GM12864 (cell line): Measurements from ENCODE around the gene OR5AP2.
"Not testable (repeated sequence)": the region's sequence is repeated elsewhere in the genome, so short reads cannot be mapped to it uniquely, and the experiment has no call there.

Experiments used
- DNase-seq: peaks from one replicate; pipeline ENCODE4 v3.0.0-alpha.2; 2011; ENCODE audit warnings: low read depth
- H3K4me3 ChIP-seq: 2 replicates; pipeline ENCODE4 v1.5.1; 2011; ENCODE audit warnings: mild to moderate bottlenecking, low read depth, low read length, control low read depth
- TF ChIP-seq, protein P1 (sequence below): IDR thresholded peaks from 2 replicates; pipeline ENCODE4 v1.5.1; 2011; ENCODE audit warnings: low read depth, mild to moderate bottlenecking, moderate library complexity, low read length, control low read depth, inconsistent platforms; ENCODE audit errors: missing control alignments

Gene OR5AP2

DNA sequence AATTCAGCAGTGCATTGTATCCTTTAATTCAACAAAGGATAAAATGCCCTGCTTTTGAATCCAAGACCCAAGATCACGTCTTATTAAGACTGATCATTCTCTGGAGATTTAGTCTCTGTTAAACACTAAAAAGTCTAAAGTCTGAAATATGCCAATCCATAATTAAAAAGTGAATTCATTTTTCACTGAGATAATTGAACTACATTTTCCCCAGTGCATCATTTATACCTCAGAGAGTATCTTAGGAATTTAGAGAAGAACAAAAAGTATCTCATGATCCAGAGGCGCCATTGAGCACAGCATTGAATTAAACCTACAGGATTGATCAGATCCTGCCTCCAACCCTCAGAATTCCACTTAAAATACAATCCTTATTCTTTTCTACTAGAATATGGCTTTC, 5.4 kb downstream of the OR5AP2 start:
- no peak for DNase-seq
- H3K4me3 ChIP-seq = no peak overlapping the region
- TF ChIP-seq, protein P1, sequence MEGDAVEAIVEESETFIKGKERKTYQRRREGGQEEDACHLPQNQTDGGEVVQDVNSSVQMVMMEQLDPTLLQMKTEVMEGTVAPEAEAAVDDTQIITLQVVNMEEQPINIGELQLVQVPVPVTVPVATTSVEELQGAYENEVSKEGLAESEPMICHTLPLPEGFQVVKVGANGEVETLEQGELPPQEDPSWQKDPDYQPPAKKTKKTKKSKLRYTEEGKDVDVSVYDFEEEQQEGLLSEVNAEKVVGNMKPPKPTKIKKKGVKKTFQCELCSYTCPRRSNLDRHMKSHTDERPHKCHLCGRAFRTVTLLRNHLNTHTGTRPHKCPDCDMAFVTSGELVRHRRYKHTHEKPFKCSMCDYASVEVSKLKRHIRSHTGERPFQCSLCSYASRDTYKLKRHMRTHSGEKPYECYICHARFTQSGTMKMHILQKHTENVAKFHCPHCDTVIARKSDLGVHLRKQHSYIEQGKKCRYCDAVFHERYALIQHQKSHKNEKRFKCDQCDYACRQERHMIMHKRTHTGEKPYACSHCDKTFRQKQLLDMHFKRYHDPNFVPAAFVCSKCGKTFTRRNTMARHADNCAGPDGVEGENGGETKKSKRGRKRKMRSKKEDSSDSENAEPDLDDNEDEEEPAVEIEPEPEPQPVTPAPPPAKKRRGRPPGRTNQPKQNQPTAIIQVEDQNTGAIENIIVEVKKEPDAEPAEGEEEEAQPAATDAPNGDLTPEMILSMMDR = no peak

DNA sequence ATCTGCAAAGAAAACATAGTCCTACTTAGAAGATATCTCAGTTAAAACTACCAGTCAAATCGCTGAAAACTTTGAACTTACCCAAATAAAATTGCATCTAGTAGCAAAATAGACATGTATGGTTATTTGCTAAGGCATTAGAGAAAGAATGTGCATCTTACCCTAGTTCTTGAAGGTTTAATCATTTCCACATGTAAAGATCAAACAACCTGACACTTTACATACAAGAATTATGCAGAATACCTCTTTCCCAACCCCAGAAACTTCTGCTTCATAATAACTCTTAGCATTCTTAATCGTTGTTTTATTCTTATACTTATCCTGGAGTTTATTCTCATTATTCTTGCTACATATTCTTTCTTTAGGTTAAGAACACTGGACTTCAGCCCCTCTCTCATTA, 9.9 kb downstream of the OR5AP2 start:
- TF ChIP-seq, protein P1 = no peak
- no peak overlapping the region for H3K4me3 ChIP-seq
- no peak for DNase-seq

DNA sequence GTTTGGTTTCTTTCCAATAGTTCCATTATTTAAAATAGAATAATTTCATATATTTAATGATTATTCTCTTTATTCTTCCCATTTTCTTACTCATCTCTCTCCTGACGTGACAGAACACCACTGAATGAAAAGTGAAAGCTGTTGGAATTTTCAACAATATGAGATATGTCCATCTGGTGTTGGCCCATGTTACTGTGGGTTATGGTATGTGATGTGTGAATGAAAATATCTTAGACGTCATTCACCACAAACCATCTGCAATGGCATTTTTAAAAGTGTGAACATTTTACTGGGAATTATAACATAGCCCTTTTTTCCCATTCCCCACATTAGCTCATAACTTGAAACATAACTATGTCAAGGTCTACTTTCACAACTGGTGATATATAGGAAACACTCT, 16.3 kb downstream of the OR5AP2 start:
- no peak overlapping the region for H3K4me3 ChIP-seq
- no peak for DNase-seq
- TF ChIP-seq, protein P1 = no peak

GRCh38 chr11:56624661-56625110, 17.6 kb downstream of the OR5AP2 start:
- TF ChIP-seq, protein P1 = peak; percentile 15
- no peak for DNase-seq
- no peak overlapping the region for H3K4me3 ChIP-seq

GRCh38 chr11:56611174-56611573, 31.1 kb downstream of the OR5AP2 start:
- H3K4me3 ChIP-seq = no peak overlapping the region
- no peak for DNase-seq
- TF ChIP-seq, protein P1 = no peak

- not testable (repeated sequence) for DNase-seq, H3K4me3 ChIP-seq
Measured at GRCh38 chr11:56592088-56592717, 50.0 kb downstream of the OR5AP2 start.
